HG03045 (cell line): Measurements from ENCODE around the gene ANGEL2.
"Not testable (repeated sequence)": the region's sequence is repeated elsewhere in the genome, so short reads cannot be mapped to it uniquely, and the experiment has no call there.

Source experiments
- ATAC-seq: cut with Tn5 transposase; IDR thresholded peaks from one replicate; pipeline ENCODE4 v1.9.1; 2021; ENCODE audit warnings: mild to moderate bottlenecking, moderate library complexity; ENCODE audit not compliant: unreplicated experiment

ANGEL2 gene, protein sequence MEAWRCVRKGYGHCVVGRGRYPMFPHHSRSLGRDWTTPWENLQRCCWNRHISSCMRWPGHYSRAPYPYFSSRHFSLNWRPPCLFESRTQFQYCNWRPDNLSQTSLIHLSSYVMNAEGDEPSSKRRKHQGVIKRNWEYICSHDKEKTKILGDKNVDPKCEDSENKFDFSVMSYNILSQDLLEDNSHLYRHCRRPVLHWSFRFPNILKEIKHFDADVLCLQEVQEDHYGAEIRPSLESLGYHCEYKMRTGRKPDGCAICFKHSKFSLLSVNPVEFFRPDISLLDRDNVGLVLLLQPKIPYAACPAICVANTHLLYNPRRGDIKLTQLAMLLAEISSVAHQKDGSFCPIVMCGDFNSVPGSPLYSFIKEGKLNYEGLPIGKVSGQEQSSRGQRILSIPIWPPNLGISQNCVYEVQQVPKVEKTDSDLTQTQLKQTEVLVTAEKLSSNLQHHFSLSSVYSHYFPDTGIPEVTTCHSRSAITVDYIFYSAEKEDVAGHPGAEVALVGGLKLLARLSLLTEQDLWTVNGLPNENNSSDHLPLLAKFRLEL

DNA sequence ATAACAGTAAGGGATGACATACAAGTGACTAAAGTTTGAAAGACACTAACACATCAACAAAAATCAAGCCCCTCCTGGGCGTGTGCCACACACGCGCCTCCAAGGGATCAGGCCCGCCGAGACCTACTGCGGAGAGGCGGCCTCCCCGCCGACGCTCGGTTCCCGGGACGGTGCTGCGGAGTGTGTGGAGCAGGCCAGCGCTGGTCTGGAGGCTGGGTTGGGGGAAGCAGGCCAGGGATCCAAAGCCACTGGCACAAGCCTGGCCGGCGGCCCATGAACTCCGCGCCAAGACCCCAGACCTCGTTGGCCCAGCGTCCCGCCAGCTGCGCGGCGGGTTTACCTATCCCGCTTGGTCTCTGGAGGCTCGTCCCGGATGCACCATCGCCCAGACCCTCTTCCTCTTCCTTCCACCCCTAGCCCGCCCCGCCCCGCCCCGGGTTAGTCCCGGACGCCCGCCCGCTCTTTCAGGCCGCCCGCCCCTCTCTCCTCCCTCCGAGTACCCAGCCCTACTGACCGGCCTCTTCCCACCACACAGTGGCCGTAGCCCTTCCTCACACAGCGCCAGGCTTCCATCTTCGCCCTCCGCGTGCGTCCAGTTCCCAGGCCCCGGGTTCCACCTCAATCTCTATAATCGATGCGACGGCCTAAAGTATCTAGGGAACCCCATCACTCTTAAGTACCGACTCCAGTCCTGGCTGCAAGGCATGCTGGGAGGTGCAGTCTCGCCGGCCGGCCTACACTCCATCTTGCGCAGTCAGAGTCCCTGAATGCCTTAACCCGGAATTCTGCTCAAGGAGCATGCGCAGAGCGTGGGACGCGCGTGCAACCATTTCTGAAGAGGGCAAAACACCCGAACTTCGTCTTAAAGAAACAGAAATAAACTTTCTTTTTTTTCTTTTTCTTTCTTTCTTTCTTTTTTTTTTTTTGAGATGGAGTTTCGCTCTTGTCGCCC, at the start of gene ANGEL2:
Gene ANGEL2, minus strand, starts transcription at position 769 of the 952 bp plus-strand sequence. Its CDS starts 196 bp downstream, at position 573.
- ATAC-seq, result peak; percentile 89

DNA sequence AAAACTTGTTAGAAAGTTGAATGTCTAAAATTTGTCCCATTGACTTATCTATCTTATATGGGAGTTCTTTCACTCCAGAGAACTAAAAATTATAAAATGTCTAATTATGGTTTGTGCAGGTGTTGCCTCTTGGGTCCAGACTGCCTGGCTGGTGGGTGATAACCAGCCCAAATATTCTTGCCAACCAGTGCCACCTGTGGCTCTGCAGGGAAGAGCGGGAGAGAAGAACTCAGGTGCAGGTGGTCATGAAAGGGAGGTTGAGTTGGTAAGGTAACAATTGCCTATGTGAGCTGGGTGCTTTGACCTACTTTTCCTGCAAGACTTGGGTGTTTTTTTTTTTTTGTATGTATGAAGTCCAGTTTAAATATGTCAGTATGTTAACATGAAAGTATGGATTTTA, 45.6 kb upstream of the ANGEL2 start:
- ATAC-seq, result no peak

DNA sequence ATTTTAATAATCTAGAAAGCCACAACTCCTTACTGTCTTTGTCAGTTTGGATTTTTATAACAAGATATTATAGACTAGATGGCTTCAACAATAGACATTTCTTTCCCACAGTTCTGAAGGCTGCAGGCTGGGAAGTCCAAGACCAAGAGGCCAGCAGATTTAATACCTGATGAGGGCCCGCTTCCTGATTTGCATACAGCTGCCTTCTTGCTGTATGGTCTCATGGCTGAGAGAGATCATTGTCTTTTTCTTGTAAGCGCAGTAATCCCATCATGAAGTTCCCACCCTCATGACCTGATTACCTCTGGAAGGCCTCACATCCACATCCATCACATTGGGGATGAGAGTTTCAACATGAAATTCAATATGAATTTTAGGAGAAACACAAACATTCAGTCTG, 45.2 kb upstream of the ANGEL2 start:
- ATAC-seq, result no peak

DNA sequence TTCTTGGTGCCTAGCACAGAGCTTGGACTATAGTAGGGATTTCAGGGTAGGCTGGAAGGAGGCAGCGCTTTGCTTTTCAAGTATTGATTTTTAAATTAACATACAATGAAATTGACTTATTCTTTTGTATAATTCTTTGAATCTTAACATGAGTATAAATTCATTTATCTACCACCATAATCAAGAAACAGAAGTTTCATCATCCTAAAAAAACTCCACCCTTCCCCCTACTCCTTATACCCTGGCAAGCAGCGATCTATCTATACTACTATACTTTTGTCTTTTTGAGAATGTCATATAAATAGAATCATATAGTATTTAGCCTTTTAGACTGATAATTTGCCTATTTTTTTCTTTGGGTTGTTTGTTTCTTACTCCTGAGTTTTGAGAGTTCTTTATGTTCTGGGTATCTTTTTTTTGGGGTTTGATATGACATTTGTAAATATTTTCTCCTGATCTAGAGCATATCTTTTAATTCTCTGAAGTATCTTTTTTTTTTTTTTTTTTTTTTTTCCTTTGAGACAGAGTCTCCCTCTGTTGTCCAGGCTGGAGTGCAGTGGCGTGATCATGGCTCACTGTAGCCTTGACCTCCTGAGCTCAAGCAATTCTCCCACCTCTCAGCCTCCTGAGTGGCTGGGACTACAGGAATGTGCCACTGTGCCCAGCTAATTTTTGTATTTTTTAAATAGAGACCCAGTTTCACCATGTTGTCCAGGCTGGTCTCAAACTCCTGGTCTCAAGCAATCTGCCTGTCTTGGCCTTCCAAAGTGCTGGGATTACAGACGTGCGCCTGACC, 41.8 kb upstream of the ANGEL2 start:
- no peak for ATAC-seq

DNA sequence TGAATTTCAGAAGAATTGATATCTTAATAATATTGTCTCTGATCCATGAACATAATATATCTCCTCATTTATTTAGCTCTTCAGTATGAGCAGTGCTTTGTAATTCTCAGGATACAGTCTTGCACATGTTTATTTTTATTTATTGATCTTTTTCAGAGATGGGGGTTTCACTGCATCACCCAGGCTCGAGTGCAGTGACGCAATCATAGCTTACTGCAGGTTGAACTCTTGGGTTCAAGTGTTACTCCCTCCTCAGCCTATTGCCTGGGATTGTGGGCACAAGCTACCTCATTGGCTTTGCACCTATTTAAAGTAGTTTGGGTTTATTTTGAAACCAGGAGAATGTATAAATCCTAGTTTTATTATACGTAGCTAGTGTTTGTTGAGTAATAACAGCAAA, 40.1 kb upstream of the ANGEL2 start:
- no peak for ATAC-seq

DNA sequence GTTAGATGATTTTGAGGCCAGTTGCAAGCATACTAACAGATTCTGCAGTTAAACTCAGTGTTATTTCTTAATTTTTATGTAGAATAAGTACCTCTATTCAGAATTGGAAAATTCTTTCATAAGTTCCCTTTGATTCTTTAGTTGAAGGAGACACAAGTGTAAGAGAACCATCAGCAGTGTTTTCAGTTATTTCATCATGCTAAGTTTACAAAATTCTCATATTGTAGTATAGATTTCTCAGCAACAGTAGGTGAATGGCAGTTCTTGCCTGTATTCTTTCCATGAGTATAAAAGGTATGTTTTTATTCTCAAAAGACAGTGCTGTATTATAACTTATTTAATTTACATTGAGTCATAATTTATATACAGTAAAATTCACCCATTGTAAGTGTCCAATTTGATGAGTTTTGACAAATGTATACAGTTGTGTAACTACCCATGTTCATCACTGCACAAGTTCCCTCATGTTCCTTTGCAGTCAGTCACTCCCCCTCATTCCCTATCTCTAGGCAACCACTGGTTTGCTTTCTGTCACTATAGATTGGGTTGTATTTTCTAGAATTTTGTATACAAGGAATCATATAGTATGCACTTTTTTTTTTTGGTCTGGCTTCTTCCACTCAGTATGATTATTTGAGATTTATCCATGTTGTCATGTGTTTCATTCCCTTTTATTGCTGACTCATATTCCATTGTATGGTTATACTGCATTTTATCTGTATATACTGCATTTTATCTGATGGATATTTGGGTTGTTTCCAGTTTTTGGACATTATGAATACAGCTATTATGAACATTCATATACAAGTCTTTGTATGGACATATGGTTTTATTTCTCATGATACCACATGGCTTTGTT, 39.3 kb upstream of the ANGEL2 start:
- no peak for ATAC-seq

DNA sequence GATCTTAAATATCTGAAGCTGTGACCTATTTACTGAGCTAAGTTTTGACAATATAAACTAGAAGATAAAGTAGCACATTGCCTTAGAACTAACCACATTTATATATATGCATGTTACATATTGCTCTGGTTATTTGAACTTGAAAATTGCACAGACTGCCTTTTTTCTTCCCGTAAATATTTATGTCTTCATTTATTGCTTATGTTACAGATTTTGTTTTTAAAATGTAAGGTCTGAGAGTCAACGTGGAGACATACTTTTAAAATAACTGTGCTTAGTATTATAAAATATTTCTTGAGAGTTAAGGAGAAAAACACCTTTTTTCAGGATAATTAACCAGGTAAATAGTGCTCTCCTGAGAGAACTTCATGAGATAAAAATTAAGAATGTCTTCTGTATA, 38.5 kb upstream of the ANGEL2 start:
- no peak for ATAC-seq

DNA sequence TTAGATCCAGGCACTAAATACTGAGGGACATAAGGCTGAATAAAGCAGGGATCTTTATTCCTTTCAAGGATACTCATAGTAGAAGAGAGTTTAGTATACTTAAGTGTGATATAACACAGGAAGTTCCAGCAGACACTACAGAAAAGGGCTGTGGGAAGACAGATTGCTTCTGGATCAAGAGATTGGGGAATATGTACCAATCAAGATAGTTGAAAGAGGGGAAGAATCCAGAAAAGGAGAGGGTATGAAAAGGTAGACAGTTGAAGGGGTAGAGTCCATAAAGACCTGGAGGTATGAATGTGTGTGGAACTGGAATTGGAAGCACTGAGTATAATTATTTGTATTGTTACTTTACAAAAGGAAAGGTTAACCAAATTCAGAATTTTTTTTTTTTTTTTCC, 37.8 kb upstream of the ANGEL2 start:
- no peak for ATAC-seq

DNA sequence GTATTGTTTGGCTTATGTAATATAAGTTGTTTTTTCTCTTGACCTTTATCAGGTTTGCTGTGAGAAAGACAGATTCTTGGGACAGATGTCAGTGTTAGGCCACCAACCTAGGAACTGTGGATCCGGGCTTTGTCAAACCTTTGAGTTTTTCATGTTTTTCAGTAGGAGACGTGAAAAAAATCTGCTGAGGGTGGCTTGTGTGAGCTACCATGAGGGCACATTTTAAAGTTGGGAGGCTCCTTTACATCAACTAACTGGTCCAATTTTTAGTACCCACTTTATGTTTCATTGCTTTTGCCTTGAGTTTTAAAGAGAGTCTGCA, 36.2 kb upstream of the ANGEL2 start:
- ATAC-seq, result no peak

DNA sequence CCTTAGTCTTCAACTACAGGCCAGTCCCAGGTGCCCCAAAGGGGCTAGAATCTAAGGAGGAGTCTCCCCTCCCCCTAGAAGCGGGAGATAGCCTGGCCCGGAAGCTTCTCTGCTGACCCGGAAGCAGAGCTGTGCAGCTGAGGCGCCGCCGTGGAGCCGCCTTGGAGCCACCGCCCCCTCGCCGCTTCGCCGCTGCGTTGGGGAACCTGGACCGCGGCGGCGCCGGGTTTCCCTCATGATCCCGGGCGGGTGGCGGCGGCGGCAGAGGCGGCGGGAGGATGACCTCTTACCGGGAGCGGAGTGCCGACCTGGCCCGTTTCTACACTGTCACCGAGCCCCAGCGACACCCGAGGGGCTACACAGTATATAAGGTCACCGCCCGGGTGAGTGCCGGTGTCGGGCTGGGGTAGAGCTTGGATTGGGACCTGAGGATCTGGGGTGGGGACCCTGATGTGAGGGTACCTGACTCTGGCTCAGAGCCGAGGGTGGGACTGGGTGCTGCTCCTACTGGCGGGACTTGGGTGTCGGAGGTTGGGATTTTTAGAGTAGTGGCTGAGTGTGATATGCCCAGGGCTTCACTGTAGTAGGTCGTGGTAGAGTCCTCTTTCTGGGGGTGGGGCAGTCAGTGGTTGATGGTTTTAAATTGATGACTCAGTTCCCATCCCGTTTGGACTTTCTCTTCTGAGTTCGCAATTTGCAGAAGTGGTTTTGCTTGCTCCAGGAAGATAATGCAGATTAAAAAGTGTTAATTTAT, 35.6 kb upstream of the ANGEL2 start, which contains the start of gene RPS6KC1:
Gene RPS6KC1, plus strand, starts transcription at position 115 of the 754 bp plus-strand sequence. Its CDS starts 164 bp downstream, at position 279.
- ATAC-seq, result peak; percentile 99

DNA sequence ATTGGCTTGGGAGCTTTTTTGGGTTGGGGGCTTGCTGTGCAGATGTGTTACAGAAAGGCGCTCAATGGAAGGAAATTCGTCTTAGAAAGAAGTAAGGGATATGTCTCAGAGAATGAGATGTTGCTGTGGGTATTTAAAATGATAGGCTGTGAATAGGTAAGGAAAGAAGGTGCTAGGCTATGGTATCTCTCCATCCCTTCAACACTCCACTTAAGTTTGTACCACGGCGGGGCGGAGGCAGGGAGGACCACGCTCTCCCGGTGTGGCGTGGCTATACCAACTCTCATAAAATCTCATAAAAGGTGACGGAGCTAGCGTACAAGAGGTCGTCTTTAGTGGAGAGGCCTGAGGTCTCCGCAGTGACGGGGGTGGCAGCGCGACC, 35.1 kb upstream of the ANGEL2 start:
- peak; percentile 14 for ATAC-seq

DNA sequence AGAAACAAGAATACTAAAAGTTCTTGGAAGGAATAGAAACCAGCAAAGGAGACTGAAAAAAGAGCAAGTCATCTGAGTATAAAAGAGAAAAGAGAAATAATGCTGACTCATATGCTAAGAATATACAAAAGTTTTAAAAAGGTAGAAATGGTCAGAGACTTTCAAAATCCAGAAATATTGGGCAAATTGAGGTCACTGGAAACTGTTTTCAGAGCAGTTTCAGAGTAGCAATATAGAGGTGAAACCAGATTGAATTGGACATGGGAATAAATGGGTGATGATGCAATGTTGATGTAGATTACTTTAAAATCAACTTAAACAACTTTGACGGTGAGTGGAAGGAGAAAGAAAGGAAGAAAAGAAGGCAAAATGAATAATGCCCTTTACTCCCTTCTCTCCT, 33.6 kb upstream of the ANGEL2 start:
- no peak for ATAC-seq

DNA sequence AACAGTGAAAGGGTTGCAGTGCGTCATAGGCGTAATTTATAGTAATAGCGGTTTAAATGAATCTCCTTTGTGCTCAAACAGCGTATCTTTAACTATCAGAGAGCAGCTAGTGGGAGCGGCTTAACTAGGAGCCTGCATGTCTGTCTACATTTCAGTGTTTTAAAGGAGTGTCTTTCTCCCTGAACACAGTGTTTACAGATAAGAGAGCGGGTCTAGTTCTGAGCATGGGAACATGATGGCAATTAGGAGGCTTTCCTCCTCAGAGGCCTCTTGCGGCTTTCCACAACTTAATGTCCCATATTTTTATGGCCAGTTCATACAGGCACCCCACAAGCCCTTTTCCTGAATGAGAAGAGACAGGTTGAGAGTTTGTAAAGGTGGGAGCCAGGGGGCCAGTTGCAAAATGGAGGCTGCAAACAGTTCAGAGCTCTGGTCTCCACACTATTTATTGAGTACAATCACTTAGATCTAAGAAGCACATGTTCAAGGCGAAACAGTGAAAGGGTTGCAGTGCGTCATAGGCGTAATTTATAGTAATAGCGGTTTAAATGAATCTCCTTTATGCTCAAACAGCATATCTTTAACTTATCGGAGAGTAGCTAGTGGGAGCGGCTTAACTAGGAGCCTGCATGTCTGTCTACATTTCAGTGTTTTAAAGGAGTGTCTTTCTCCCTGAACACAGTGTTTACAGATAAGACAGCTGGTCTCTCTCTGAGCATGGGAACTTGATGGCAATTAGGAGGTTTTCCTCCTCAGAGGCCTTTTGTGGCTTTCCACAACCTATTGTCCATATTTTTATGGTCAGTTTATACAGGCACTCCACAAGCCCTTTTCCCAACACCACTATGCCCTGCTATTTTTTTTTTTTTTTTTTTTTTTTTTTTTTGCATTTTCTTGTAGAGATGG, 29.9 kb upstream of the ANGEL2 start:
- not testable (repeated sequence) for ATAC-seq

DNA sequence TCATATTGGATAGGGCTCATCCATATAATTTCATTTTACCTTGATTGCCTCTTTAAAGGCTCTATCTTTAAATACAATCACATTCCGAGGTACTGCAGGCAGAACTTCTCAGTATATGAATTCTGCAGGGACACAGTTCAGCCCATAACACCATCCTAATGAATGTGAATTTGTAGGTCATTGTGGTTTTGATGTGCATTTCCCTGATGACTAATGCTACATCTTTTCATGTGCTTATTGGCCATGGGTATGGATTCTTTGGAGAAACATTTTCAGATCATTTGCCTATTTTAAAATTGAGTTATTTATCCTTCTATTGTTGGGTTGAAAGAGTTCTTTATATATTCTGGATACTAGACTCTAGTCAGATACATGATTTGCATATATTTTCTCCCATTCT, 25.8 kb upstream of the ANGEL2 start:
- no peak for ATAC-seq

DNA sequence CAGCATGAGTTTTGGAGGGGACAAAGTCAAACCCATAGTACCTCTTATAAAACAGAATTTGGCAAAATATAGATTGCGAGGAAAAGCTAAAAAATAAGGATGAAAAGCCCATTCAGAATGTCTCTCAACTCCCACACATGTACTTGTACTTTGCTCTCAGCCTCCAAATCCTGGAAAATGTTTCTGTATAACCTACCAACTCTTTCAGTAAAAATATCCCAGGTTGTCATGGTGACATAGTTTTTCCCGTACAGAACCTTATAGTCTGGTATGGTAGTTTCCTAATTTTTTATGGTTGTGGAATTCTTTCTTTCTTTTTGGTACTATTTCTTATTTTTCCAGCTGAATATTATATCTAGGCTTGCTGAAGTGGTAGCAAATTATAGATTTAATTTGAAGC, 19.9 kb upstream of the ANGEL2 start:
- no peak for ATAC-seq

DNA sequence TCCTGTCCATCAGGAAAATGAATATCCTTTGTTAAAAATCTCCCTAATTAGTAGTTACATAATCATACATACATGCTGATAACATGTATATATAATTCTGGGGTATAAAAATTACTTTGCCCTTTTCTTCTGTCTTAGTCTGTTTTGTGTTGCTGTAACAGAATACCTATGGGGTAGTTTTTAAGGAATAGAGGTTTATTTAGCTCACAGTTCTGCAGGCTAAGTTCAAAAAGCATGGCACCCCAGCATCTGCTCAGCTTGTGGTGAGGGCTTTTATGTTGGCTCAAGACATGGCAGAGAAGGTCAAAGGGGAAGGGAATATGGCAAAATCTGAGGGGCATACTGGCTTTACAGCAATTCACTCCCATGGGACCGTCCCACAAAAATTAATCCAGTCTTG, 19.0 kb upstream of the ANGEL2 start:
- ATAC-seq, result no peak

DNA sequence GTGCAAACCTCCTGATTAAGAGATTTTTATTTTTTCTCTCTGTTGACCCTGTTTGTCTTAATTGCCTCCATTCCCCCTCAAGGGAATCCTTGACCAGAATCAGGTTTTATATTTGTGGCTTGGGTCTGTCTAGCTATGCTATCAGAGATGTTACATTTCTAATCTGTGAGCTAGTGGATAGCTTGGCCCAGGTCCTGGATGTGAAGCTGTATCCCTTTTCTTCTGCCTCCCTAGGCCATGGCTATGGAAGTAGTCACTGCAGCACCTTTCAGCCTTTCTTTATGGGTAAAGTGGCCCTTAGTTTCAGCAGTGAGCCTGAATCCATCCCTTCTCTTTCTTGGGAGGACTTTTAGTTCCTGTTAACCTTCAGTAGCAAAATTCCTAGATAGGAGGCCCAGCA, 17.0 kb upstream of the ANGEL2 start:
- ATAC-seq, result no peak

DNA sequence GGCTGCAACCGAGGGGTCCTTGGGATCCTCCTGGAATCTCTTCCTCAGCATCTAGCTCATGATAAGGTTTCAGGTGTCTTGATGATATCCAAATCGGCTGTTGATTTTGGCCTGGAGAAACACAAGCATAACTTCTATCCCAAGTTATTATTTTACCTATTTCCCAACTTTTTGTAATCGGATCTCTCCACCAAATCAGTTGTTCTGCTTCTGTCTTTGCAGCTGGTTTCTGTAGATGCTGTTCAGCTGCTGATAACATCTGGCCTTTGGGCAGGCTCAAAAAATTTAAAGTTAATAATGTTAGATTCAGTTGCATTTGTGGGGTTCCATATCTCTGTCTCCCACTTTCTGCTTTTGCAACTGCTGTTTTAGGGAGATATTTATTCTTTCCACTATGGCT, 11.4 kb upstream of the ANGEL2 start:
- not testable (repeated sequence) for ATAC-seq
